ENCODE data around the gene IGF2.
A peak's percentile ranks its signal among the peaks of the same experiment; 100 is the strongest.

Gene IGF2

DNA sequence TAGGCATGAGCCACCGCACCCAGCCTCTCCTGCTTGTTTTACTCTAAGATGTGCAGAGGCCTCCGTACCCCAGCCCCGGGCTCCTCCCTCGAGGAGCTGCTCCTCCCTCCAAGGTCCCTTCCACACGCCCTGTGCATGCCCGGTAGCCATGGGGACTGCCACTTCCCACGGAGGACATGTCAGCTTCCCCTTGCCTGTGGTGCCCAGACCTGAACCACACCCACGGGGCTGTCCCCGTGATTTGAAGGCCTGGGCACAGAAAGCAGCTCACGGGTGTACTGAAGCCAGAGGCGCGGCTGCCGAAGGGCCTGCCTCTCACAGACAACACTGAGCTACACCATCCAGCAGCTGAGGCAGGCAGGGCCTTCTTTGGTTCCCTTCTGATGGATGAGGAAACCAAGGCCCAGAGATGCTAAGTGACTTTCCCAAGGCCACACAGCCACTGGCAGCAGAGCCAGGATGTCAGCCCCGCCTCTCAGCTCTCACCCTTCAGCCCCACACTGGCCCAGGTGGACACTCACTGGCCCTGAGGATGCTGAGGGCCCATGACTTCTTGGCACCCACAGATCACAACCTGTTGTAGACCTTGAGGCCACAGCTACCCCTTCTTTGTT, 14.5 kb upstream of the IGF2 start:
- no peak for DNase-seq (ENCODE audit: low read depth in 2 of 2)

DNA sequence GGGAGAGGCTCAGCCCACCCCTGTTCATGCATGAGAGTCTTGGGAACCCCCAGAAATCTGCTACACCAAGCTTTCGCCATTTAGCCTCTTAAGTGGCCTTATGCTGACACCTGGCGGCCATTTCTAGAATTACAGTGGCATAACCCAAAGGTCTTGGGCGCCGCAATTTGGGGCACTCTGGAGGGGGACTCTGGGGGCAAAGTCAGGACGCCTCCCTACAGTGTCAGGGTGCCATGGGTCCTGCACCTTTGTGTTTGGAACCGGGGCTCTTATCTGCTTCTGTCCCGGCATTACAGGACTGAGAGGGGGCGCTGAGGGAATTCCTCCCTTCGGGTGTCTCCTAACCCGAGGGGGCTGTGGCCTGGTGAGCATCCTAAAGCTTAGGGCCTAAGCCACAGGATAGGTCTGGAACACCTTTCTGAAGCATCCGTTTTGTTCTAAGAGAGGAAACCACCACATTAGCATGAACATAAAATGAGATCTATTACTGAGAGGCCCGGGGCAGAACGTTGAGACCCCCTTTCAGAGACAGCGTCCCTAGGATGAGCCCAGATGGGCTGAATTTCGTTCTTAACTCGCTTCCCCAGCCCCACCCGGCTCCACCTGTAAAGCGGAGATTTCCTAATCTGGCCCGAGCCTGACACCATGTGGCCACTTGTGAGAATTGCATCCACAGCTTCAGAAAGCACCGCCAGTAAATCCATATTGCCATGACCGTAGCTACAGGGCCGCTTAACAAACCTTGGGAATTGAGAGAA, 12.5 kb upstream of the IGF2 start:
- DNase-seq (ENCODE audit: low read depth in 2 of 2), result peak; percentile 45 to 67

DNA sequence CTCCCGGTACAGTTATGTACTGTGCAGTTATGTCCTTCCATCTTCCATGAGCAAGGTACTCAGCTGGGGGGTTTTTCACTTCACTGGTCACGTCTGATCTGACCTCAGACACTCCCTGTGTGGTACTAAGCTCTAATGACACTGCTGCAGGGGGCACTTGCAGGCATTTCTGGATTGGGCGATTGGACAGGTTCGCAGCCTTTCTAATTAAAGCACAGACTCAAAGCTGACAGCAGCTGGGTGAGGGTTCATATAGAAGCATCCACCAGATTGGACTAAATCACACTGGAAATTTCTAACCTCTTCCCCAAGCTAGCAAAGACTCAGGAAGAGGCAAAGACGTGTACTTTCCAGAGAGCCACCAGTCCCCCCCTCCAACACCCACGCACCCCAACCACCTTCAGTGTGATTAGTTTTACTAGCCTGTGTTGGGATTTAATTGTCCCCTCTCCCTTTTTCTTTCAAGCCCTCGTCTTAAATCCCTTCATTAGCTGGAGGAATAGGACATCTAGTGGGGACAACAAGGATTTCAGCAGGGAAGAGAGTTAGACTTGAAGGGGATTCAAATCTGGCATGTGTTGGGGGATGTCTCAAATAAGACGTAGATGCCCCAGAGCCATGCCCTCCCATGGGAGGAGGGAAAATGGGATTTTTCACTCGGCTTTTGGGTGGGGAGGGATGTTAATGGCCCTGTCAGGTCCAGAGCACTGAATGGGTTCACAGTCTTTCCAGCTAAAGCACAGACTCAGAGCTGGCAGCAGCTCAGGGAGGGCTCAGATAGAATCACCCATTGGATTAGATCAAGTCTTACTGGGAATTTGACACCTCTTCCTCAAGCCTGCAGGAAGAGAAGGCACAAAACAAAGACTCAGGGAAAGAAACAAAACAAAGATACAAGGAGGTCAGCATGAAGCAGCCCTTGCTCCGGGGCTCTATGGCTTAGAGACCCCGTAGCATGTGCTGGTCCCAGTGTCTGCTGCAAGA, 11.0 kb upstream of the IGF2 start:
- DNase-seq (ENCODE audit: low read depth in 2 of 2), result no peak

DNA sequence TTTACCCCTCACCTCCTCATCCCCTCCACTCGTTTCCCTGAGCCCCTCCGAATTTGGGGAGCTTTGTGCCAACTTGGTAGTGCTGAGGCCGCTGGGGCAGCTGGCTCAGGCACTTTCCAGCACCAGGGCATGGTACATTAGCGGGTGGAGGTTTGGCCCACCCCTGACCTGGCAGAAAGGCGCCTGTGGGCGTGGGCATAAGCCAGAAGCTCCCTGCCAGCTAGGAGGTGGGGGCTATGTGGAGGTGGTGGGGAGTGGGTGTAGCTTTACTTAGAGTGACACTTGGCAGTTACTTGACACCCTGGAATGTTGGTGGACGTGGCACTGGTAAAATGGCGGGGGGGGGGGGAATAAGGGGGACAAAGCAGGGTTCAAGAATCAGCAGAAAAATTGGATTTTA, 10.3 kb upstream of the IGF2 start:
- DNase-seq (ENCODE audit: low read depth in 2 of 2), result no peak

DNA sequence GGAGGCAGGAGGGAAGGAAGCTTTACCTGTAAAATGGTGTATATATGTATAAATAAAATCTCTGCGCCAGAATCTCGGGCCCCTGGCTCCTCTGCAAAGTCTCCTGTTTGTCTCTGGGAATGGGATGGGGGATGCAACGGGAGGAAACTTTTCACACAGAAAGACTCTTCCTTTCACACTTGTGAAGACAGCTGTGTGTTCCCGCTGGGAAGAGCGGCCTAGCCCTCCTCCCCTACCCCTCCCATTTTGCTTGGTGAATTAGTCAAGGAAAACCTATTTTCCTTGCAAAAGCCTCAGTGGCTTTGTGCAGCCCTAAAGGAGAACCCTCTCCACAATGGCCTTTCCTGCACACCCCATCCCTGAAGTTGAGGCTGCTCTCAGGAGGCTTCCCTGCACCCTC, 9.4 kb upstream of the IGF2 start:
- DNase-seq (ENCODE audit: low read depth in 2 of 2), result no peak

DNA sequence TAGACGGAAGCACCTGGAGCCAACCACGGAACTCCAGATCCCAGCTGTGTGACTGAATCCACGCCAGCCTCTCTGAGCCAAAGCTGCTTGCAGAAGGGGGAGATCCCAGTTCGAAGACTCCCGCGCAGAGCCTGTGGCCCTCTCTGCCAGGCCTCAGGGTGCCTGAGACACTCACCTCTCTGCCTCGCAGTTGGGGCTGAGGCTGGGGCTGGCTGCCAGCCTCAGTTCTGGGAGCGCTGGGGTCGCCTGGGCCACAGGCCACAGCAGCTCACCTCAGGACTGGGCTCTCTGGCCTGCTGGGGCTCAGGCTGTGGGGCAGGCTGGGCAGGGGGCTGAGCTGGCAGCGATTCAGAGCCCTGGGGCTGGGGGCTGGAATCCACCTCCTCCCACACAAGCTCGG, 8.2 kb upstream of the IGF2 start:
- no peak for DNase-seq (ENCODE audit: low read depth in 2 of 2)

DNA sequence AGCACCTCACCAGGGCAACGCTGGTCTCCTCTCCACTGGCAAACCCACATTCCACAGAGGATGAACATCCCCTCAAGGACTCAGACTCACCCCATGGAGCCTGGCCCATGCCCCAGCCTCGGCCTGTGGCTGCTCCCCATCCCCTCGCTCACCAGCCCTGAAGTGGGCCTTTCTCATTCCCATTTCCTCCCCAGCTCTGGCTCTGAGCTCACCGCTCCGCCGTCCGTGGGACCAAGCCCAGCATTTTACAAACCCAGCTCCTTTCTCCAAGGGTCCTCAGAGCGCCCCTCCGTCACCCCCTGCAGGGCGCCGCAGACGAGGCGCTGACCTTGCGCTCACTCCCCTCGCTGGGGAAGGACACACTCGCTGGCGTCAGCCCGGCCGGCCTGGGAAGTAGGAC, 6.9 kb upstream of the IGF2 start:
- no peak for DNase-seq (ENCODE audit: low read depth in 2 of 2)

DNA sequence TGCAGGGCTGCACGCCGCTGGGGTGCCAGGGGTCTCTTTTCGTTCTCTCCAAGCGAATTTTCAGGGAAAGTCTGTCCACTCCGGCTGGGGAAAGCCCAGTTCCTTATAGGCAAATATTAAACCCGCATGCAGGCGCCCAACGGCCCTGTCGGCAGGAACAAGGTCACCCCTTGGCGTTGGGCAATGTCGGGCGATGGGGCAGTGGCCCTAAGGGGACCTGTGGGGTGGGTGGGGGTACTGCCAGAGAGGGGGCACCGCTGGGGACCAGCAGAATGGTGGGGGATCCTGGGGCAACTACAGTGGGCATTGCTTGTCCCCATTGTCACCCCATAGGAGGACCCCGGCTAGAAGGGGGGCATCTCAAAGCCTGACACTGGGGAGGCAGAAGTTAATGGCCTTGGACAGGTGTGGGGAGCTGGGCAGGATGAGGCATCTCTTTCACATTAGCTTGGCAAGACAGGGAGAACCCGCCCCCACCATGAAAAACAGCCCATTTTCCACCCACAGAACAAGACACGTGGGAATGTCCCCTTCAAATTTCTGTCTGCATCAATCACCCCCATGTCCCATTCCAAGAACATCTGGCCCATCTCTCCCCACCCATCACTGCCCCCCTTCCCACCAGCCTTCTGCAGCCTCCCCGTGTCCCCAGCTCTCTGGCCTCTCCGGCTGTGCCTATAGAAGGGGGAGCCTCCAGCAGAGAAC, 5.5 kb upstream of the IGF2 start:
- DNase-seq (ENCODE audit: low read depth in 2 of 2), result no peak

DNA sequence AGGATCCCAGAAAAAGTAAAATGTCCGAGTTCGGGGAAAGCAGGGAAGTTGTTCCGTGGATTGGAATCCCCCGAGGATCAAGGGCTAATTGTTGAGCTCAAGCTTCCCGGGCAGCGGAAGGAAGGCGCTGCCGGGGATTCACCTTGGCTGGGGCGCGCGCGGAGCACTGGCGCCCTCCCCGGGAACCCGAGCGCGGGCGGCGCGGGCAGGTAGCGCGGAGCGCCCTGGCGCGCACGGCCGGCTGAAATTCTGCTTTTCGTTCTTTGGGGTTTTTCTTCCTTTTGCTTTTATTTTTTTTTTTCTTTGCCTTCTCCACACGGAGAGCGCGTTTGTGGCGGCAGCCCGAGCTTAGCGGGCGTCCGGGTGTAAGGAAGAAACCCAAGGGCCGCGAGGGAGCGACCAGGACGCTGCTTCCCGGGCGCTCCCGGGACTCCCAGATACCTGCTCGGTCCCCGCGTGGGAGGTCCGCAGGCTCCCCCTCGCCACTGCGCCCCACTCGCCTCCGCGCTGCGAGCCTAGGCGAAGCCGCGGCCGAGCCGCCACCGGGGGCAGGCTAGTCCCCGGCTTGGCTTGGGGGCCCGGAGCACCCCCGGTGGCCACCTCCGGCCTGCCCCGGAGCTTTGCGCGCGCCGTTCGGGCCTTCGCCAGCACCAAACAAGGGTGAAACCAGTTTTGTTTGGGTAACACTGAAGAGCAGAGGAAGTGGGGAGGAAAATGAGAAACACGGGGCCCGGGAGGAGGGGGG, 4.8 kb upstream of the IGF2 start:
- no peak for DNase-seq (ENCODE audit: low read depth in 2 of 2)

DNA sequence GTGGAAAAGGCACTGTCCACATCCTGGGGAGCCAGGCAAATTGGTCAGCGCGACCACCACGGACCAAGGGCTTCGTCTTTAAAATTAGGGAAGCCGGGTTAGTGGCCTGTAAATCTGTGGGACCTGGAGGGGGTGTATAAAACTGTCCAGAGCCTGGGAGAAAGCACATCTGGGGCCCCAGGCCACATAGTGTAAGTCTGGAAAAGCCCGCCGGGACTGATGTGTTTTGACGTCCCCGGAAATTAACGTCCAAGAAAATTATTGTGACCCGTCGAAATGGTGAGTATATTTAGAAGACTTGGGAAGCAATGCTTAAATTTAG, 4.2 kb upstream of the IGF2 start:
- DNase-seq (ENCODE audit: low read depth in 2 of 2), result no peak

DNA sequence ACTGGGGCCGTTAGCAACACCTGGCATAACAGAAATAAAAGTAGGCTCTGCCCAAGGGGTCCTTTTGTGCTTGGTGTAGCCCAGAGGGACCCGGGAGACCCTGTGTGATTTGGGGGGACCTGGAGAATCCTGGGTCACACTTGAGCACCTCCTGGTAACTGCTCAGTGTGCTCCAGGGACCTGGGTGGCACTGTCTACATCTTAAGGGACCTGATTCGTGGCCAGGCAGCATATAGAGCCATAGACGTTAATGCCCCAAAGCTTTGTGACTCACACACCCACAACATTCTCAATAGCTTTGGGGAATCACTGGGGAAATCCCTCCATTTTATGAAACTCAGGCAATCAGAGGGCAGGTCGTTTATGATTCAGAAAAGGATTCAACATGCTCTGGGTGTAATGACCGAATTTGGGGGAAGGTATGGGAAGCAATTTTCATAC, 3.6 kb upstream of the IGF2 start:
- no peak for DNase-seq (ENCODE audit: low read depth in 2 of 2)

DNA sequence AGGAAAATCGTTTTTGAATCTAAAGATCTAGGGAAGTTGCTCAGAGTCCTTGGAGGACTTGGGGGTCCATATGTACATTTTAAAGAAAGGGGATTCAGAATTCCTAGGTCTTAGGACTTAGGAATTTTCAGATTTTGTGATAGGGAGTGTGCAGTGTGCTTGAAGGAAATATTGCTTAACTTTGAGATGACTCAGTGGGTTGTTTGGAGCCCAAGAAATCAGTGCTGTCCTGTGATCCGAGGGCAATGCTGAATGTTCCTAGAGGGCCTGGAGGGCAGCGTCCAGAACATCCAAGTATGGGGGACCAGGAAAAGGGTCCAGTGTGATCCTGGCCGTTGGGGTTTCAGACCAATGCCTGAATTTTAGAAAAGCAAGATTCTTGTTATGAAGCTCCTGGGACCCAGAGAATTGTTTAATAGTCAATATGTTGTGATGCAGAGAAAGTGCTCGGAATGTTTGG, 3.1 kb upstream of the IGF2 start:
- DNase-seq (ENCODE audit: low read depth in 2 of 2), result no peak

DNA sequence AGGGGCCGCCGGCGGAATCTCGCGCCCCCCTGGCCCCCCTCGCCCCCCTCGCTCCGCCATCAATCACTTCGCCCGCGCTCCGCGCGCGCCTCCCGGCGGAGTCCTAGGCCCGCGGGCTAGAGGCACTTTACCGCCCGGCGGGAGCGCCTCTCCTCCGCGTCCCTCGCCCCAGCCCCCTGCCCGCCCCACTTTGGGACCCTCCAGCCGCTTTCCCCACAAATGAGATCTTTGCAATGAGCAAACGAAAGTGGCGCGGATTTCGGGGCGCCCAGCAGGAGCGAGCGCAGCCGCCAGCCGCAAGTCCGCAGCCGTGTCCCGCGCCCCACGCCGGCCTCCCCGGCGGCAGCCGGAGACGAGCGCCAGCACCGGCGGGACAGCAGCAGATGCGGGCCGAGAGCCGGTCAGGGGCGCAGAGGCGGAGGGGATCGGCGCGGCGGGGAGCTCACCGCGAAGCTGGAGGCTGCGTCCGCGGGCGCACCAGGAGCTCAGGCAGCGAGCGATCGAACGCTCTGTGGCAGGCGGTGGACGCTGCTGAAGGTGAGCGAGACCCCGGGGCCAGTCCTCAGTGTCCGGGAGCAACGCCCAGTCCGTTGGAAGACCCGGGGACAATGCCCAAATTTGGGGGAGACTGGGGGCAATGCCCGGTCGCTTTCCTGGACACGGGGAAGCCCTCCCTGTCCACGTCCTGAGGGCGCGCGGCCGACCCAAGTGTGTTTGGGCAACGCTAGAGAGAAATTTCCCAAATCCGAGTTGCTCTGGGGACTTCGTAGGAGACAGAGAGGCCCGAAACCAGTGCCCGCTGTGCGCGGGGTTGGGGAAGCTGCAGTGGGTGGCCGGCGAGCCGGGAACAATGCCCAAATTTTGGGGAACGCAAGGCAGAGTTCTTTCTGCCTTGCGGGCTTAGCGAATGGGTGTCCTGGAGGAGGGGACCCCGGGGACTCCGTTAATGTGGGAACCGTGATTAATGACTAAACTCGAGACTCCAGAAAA, 1.5 kb upstream of the IGF2 start:
- DNase-seq (ENCODE audit: low read depth in 2 of 2), result no peak

DNA sequence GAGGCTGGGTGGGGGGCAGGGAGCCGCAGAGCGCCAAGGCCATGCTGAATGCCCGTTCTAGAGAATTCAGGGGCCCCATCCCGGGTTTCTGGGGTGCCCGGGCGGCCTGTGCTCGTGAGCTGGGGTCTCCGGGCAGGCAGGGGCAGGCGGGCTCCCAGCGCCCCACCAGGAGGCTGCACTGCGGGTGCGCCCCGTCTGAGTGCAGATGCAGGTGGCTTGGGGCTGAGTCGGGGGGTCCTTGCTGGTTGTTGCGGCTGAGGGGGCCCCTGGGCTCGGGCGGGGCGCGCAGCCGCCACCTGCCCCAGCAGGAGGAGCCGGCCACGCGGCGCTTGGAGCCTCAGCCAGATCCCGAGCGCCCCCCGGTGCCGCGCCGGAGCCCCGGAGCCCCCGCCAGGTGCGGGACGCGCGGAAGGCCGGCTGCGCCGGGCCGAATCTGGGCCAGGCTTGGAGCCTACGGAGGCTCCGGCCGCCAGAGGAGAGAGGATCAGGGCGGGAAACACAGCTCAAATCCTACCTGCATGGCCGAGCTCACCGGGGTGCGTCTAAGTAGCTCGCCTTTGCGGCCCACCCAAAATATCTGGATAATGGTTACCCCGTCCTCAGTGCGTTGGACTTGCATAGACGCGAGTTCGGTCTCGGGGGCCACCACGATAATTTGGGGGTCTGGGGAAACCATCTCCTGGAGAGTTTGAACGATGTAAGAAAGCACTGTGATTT, 590 bp upstream of the IGF2 start:
- no peak for DNase-seq (ENCODE audit: low read depth in 2 of 2)

DNA sequence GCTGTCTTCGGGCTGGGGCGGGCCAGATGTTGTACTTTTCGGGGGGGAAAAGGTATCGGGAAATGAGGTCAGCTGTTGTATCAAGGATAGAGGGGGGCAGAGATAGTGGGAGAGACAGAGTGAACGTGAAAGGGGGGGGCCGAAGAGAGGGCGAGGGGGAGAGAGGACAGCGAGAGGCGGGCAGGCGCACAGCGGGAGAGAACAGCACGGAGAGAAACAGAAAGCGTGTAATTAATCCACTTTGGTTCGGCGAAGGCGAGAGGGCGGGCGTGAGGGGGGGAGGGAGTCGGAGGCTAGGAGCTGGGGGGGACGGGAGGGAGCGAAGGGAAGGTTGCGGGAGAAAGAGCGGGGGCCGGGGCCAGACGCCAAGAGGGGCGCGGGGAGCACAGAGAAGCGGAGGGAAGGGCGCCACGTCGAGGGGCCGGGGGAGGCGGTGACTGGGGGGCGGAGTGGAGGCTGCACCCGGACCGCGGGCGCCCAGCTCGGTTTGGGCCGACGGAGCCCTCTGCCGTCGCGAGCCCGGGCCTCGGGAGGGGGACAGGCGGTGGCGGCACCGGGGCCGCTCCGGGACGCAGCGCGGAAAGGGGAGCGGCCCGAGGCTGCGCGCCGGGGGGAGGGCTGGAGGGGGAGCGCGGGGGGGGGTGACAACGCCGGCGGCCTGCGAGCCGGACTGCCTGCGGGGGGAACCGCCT, 612 bp downstream of the IGF2 start:
- no peak for DNase-seq (ENCODE audit: low read depth in 2 of 2)

DNA sequence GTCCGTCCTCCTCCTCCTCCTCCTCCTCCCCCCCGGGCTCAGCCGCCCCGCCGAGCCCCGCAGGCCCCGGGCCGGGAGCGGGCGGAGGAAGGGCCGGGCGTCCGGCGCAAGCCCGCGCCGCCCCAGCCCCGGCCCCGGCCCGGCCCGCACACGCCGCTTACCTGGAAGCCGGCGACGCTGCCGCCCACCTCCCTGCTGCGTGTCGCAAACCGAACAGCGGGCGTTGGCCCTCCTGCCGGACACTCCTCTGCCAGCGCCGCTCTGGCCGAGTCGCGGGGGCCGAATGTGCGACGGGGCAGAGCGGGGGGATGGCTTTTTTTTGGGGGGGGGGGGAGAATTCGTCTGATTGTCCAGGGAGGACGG, 1.1 kb downstream of the IGF2 start:
- DNase-seq (ENCODE audit: low read depth in 2 of 2), result no peak

DNA sequence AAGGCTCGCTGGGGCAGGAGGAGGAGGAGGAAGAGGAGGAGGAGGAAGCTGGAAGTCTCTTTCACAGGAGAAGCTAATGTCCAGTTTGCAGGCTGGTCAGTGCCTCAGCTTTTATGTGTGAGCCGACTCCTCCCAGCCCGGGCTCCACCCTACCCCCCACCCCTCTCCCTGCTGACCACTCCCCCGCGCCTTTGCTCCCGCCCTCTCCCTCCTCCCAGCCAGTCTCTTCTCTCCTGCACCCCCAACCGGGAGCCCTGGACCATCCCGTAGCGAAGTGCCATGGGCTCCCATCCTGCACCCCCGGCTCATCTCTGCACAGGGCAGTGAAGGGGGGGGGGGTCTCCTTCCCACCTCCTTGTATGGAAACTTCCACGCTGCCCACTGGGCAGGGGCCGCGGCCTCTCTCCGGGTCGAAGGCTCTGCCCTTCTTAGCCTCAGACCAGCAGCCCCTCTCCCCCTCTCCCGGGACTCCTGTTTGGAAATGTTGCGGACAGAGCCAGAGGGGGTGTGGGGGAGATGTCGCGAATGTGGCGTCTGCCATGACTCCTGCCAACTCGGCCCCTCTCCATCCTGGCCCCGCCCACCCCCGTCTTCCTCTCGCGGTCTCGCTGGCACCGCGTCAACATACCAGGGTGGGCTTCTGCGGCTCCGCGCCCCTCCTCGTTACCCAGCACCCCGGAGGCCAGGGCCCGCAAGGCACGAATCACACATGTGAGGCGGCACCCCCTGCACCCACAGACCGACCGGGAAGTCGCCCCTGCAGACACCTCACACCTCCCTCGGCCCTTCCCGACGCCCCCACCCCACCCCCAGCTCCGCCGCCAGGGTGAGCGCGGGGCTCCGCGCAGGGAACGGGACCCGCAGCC, 1.8 kb downstream of the IGF2 start:
- no peak for DNase-seq (ENCODE audit: low read depth in 2 of 2)

DNA sequence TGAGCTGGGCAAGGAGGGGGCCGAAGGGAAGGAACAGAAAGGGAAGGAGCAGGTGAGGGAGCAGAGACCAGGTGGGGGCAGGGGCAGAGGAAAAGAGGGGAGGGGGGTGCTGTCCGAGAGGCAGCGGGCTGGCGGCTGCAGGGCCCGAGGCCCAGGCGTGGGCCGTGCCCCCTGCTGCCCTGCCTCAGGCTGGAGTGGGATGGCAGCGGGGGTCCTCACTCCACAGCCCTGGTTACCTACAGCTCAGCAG, 2.3 kb downstream of the IGF2 start:
- no peak for DNase-seq (ENCODE audit: low read depth in 2 of 2)

Data from stimulated activated CD8-positive, alpha-beta memory T cell treated with anti-CD3 and anti-CD28 coated beads, Interleukin-7, amount 100 ng/mL, for 1 hour (primary cell).